Measurements from ENCODE around the gene TBCD.

Gene TBCD

GRCh38 chr17:82793974-82794630 is 42.2 kb downstream of the TBCD start:
- peak; percentile 75 for DNase-seq

- peak; percentile 81 for DNase-seq
Measured at GRCh38 chr17:82794781-82795482, 43.1 kb downstream of the TBCD start.

DNA sequence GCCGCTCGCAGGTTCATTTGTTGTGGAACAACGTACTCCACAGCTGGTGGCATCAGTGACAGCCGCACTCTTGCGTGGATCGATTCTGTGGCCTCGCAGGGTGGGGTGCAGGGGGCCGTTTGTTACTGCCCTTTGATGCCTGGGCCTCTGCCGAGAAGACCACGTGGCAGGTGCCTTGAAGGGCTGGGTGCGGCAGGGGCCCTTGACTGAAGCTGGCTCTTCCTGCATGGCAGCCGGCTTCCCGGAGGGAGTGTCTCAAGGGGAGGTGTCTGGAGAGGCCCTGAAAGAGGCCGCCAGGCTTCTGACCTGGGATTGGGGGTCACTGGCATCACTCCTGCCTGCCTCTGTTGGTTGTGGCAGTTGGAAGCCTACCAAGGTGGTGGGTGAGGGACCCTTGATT is 43.8 kb downstream of the TBCD start:
- DNase-seq = no peak

DNA sequence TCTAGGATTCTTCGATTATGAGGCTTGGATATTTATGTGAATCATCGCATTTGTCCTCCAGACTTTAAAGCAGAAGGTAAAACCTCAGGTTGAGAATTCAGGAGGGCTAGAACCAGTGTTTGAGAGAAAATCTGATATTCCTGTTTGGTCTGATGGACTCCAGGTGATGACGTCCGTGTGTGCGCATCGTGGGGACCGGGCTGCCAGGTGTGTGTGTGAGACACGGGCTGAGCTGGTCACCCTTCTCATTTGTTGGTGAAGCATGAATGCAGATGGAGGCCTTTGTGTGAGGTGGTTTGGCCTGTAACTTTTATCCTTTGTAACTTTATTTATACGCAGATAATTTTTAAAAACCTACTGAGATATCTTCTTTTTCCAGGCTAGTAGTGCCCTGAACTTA is 45.2 kb downstream of the TBCD start:
- no peak for DNase-seq

GRCh38 chr17:82798752-82799151 is 46.9 kb downstream of the TBCD start:
- DNase-seq = no peak

DNA sequence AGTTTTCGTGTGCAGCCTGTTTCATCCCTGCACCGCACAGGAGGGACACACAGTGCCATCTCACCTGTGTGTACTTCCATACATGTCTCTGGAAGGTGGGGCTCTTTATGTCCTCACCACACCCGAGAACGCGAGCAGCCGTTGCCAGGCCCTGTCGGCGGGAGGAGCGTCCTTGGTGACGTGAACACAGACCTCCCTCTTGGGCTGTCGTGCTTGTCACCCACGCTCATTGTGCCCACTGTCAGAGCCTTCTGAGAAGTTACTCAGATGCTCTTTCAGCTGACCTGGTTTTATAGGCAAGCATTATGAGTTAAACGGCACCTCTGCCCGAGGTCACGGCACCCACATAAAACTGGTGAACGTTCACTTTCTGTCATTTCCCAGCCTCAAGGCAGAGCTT is 47.7 kb downstream of the TBCD start:
- no peak for DNase-seq

DNA sequence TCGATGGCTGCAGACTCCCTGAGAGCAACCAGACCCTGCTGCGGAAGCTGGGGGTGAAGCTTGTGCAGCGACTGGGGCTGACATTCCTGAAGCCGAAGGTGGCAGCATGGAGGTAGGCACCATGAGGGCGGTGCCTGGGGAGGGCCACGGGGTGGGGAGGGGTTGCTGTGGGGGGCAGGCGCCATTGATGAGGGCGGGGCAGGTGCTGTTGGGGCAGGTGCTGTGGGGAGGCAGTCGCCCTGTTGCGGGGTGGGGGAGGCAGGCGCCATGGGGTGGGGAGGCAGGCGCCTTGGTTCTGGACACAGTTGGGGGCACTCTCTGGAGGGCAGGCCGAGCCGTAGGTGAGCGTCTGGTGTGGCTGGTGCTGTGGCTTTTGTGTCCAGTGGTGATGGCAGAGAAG is 49.0 kb downstream of the TBCD start:
- DNase-seq = no peak

DNA sequence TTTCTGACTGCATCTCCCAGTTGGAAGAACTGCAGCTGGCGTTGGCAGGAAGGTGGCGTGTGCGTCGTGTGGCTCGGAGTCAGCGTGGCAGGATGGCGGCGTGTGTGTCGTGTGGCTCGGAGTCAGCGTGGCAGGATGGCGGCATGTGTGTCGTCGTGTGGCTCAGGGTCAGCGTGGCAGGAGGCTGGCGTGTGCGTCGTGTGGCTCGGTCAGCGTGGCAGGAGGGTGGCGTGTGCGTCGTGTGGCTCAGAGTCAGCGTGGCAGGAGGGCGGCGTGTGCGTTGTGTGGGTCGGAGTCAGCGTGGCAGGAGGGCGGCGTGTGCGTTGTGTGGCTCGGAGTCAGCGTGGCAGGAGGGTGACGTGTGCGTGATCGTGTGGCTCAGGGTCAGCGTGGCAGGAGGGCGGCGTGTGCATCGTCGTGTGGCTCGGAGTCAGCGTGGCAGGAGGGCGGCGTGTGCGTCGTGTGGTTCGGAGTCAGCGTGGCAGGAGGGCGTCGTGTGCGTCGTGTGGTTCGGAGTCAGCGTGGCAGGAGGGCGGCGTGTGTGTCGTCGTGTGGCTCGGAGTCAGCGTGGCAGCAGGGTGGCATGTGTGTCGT is 49.6 kb downstream of the TBCD start:
- no peak for DNase-seq

- DNase-seq = no peak
Measured at GRCh38 chr17:82802075-82802780, 50.4 kb downstream of the TBCD start.

DNA sequence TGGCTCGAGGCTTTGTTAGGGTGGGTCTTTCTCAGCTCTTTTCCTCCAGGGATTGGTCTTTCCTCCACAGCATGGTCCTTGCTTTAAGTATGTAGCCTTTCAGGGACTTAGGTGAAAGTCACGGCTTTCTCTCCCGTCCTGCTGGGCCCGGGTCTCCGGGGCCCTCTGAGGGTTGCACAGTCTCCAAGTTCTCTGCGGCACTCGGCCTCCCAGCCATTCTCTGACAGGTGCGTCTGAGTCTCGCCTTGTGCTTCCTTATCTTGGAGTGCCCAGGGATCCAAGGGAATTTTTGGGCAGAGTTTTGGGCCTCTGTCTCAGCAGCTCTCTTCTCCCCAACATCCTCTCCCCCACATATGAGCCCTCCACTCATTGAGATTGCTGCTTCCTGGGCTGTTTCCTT is 51.3 kb downstream of the TBCD start:
- DNase-seq = no peak

DNA sequence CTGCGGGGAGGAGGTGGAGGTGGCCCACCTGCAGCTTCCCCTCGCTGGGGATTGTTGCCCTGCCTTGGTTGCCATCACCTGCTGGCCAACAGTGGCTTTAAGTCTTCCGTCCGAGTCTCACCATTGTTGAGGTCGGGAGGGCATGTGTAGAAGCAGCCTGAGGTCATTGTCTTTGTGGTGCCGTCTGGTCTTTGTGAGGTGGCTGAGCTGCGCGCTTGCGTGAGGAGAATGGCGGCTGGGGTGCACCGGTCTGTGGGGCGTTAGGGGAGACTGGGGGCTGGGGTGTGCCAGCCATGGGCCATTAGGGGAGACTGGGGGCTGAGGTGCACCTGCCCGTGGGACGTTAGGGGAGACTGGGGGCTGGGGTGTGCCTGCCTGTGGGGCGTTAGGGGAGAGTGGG is 51.7 kb downstream of the TBCD start:
- no peak for DNase-seq

DNA sequence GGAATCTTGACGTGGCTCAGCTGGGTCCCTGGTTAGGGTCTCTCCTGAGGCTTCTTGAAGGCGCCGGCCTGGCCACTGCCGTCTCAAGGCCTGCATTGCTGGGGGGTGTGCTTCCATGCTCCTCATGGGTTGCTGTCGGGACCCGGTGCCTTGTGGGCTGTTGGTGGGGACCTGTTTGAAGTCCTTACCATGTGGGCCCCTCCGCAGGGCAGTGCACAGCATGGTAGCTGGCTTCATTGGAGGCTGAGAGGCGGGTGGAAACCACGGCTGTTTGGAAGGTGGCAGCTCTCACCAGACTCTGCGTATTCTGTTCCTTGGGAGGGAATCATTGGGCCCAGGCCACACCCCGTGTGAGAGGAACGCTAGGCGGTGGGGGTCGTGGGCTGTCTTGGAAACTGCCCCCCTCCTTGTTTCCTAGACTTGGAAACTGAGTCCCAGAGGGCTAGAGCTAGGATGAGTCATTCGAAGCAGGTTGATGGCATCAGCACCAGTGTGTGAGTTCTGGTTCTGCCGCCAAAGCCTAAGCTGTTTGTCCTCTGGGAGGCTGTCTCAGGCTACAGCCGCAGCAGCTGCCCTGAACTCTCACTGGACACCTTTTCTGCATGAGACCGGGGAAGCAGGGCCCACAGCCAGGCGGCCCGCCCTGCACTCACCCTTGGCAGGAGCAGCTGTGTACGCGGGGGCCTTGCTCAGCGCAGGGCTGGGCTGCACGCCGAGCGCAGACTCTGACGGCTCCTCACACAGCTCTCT is 52.8 kb downstream of the TBCD start:
- peak; percentile 94 for DNase-seq

GRCh38 chr17:82805254-82805653 is 53.4 kb downstream of the TBCD start:
- no peak for DNase-seq

- DNase-seq = no peak
Measured at GRCh38 chr17:82805823-82806222, 54.0 kb downstream of the TBCD start.

GRCh38 chr17:82806645-82807044 is 54.8 kb downstream of the TBCD start:
- DNase-seq = no peak

GRCh38 chr17:82807101-82807500 is 55.2 kb downstream of the TBCD start:
- DNase-seq = no peak

DNA sequence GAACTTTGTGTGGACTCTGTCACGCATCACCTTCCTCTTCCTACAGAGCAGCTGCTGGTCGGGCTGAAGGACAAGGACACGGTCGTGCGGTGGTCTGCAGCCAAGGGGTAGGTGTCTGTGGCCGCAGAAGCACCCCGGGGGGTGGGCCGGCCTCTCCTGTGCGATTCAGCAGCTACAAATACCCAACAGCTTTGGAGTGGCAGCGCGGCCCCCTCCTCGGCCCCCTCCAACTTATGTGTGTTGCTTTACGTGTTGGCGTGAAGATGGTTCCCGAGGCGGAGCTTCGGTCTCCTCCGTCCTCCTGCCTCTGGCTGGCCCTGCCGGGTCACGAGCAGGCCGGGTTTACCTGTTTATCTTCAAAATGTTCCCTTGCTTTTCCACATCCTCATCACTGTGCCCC is 55.7 kb downstream of the TBCD start:
- DNase-seq = no peak

- DNase-seq = no peak
Measured at GRCh38 chr17:82808006-82808405, 56.1 kb downstream of the TBCD start.

- DNase-seq = no peak
Measured at GRCh38 chr17:82808921-82809905, 57.3 kb downstream of the TBCD start.

- DNase-seq = no peak
Measured at GRCh38 chr17:82810644-82811430, 59.0 kb downstream of the TBCD start.

GRCh38 chr17:82812058-82812457 is 60.2 kb downstream of the TBCD start:
- no peak for DNase-seq
